Dedifferentiated amniotic fluid mesenchymal stem cell (primary cell): ENCODE data around the gene FAIM2.

Experiments
- DNase-seq: peaks from one replicate; pipeline ENCODE4 v3.0.0-alpha.2; 2016; ENCODE audit errors: extremely low spot score

Gene FAIM2

DNA sequence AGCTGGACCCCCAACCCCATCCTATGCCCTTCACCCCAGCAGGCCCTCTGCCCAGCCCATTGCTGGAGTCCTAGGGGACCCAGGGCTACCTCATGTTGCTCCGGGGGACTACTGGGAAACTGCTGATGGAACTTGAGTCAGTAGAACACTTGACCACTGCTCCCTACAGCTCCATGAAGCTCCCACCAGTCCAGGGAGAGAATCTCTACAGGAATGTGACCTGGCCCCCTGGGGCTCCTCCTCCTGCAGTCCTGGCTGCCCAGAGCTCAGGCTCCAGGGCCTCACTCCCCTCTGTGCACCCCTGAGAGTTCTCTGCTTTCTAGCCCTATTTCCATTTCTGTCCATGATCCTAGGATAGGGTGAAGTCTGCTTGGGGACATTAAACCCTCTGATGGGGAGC lies 36.0 kb upstream of the FAIM2 start:
- no peak for DNase-seq

DNA sequence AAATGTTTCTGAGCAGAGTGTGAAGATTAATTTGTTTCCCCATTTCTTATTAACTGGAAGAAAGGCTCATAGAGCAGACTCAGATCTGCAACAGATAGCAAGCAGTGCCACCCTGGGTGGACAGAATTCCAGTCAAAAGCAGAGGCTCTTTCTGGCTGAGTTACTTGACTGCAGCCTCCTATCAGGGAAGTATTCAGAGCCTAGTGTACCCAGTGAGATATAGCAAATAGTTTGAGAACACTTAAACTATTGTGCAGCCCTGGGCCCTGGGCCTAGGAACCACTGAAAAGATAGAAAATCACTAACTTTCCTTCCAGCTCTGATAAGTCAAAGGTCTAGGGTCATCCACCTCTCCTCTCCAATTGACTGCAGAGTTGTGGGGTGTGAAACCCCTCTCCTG lies 35.6 kb upstream of the FAIM2 start:
- DNase-seq, result no peak

DNA sequence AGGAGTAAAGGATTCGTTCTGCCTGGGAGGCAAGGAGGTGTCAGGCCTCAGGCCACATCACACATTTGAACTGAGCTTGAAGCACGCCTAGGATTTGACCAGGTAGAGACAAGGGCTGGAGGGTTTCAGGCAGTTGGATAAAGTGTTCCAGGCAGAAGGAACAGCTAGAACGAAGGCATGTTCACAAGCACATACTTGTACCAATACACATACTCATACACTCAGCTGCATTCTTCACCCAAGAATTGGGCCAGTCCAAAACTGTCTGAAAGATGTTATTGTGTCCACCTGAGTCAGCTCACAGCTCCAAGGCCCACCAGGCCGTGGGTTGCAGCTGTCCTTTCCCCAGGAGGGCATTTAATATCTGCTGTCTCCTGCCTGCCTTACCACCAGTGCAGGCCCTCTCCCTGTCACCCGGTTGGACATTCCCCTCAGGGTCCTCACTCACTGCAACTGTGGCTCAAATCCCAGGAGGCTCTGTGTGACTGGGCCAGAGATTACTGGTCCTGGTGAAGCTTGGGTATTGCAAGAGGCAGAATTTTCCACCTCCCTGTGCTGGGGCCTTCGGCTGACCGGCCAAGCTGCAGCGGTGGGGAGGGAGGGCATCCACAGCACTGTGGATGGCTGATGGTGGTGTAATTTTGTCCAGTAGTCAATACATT lies 34.1 kb upstream of the FAIM2 start:
- DNase-seq, result no peak

DNA sequence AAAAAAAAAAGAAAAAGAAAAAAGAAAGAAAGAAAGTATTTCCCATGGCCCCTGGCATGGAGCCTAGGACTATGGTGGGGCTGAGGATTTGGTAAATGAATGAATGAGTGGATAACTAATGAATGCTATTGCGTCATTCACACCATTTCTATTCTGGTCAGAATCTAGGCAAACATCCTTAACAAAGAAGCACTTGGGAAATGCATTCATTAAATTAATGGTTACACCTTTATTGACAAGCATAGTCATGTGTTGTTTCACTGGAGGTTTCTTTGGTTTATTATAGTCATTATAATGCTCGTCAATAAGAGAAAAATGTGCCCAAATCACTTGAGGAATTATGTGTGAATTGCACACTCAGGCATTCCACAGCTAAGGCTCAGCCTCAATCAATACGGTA lies 33.2 kb upstream of the FAIM2 start:
- no peak for DNase-seq

DNA sequence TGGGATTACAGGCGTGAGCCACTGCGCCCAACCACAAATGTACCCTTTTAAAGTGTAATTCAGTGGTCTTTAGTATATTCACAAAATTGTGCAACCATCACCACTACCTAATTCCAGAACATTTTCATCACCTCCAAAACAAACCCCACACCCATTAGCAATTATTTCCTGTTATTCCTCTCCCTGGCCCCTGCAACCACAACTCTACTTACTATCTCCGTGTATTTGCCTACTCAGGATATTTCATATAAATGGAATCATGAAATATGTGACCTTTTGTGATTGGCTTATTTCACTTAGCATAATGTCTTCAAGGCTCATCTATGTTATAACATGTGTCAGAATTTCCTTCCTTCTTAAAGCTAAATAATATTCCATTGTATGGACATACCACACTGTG lies 30.8 kb upstream of the FAIM2 start:
- DNase-seq, result no peak

DNA sequence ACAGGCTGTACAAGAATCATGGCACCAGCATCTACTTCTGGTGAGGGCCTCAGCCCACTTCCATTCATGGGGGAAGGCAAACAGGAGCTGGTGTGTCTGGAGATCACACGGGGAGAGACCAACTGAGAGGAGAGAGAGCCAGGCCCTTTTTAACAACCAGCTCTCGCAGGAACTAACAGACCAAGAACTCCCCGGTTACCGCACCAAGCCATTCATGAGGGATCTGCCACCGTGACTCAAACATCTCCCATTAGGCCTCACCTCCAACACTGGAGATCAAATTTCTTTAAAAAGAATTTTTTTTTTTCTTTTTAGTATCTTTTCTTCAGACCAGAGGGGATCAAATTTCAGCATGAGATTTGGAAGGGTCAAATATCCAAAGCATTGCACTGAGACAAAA lies 30.1 kb upstream of the FAIM2 start:
- DNase-seq, result no peak

DNA sequence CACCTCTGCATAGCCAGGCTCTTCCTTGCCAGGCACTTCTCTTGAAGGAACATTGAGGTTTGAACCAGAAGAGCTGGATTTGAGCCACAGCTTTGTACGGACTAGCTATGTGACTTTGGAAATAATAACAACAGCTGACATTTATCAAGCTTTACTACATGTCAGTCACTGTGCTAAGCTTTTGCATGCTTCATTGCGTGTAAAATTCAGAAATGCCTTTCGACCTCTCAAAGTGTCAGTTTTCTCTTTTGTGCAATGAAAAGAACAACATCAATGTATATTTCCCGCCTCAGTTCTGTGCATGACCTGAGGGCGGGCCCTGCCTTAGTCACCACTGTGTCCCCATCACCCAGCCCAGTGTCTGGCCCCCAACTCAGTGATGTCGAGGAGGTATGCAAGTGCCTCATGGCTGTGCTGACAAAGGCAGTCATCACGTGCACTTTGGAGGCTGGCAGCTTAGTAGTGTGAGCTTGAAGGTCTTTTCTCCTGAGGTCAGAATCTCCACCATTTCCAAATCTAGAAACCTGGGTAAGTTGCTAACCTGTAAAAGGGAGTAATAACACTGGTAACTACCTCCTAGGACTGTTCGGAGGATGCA lies 28.9 kb upstream of the FAIM2 start:
- DNase-seq, result no peak

DNA sequence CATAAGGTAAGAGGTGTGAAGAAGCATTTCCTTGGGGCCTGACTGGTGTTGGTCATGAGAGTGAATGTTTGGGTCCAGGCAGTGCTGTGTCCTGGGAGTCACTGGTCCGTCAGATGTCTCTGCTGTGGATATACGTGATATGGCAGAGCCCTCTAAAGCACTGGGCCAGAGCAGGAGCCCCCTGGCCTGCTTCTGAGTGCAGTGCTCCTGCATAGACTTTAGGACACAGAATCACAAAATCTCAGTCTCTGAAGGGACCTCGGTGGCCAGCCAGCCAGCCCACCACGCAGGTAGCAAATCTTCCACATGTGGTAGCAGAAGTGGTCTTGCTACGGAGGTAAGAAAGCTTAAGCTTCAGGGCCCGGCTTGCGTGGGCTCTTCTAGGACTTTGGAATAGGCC lies 28.3 kb upstream of the FAIM2 start:
- no peak for DNase-seq

DNA sequence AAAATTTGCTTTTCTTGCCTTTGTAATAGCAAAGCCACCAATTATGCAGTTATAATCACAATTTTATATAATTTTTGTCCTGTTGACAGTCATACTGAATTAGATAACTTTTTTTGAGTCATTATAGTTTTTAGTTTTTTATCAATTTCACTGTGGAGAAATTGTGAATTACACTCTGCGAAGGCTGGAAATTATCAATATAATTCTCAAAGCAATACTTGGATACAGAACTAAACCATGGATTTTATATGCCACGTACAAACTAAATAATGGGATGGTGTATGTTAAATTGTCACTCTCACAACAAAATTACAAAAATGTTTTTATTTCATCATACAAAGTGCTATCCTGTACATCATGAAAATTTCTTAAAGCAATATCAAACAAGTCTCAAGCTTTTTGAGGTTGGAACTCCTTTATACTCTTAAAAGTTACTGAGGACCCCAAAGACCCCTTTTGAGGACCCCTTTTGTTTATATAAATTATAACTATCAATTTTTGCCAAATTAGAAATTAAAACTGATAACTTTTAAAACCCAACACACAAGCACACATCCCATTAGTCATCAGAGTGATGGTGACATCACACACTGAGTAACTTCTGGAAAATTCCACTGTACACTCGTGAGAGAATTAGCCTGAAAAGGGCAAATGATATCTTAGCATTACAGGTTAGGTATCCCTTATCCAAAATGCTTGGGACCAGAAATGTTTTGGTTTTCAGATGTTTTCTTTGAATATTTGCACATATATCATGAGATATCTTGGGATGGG lies 27.0 kb upstream of the FAIM2 start:
- DNase-seq, result peak; percentile 43

DNA sequence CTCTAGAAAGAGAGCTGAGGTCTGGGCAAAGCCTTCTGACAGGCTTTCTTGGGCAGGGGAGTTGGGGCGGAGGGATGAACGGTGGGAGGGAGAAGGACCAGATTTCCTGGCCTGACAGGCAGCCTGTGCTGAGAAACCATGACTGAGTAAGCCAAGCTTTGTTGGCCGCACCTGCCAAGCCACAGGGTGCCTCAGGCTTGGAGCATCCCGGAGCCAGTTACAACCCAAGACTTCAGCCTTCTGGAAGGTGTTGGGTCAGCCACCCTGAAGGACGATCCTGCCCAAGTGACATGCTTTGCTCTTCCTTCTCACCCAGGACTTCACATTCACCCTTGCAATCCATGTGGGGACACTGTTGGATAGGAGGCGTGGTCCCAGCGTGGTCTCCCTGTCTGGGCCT lies 25.9 kb upstream of the FAIM2 start:
- DNase-seq, result no peak

DNA sequence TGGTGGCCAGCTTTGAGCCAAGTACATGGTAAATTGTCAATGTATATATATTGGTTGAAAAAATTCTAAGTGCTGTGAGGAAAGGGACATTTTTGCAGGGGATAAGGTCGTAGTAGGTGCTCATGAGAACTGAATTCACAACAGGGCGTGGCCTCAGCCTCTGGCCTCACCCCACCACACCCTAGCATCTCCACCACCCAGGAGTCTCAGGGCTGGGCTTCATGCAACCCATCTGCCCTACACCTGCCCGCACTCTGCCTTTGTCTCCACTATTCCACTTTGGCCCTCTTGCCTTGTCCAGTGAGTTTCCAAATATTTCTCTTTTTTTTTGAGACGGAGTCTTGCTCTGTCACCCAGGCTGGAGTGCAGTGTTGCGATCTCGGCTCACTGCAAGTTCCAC lies 24.8 kb upstream of the FAIM2 start:
- DNase-seq, result no peak

DNA sequence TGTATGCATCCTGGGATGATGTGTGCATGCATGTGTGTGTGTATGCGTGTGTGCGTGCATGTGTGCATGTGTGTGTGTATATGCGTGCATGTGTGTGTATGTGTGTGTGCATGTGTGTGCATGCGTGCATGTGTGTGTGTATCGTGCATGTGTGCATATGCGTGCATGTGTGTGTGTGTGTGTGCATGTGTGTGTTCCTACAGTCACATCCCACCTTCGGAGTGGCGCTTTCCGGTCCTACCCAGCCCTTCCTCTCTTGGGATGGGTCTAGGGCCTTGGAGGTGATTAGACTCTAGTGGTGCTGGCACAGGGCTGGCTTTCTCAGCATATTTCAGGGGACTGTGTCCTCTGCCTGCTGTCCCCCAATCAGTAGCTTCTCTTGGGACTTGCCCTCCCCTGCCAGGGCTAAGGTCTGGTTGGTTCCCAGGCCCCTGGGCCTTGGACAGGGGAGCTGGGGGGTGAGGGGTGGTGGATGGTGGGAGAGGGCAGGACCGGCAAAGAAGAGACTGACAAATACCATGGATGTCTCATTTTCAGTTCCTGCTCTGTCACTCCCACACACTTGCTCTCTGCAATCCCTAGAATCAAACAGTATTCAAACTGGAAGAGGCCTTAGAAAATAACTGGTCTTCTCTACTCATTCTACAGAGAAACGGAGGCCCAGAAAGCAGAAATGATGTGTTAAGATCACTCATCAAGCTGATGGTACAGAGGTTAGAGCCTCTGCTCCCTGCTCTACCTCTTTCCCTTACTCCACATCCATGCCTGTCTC lies 21.9 kb upstream of the FAIM2 start:
- DNase-seq, result no peak

DNA sequence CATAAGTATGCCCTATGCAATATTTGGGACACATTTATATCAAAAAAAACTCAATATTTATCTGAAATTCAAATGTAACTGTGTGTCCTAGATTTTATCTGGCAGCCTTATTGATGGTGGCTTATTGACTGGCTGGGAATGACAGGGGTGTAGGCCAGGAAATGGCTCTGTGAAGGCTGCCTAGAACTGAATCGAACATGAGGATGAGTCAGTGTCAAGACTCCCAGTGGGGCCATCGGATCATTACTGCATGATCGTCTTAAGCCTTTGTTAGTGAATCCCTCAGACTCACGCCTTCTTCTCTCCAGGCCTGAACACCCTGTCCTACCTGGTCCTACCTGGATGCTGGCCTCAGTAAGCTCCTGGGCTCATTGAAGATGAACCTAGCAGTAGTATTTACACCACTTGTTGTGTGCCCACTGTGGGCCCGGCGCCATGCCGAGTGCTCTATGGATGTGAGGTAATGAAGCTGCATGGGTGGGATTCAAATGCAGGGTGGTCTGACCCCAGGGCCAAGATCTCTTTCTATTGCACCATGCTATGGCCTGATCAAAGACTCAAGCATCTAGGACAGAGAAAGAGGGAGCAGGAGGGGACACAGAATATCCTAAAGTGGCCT lies 21.0 kb upstream of the FAIM2 start:
- DNase-seq, result no peak

DNA sequence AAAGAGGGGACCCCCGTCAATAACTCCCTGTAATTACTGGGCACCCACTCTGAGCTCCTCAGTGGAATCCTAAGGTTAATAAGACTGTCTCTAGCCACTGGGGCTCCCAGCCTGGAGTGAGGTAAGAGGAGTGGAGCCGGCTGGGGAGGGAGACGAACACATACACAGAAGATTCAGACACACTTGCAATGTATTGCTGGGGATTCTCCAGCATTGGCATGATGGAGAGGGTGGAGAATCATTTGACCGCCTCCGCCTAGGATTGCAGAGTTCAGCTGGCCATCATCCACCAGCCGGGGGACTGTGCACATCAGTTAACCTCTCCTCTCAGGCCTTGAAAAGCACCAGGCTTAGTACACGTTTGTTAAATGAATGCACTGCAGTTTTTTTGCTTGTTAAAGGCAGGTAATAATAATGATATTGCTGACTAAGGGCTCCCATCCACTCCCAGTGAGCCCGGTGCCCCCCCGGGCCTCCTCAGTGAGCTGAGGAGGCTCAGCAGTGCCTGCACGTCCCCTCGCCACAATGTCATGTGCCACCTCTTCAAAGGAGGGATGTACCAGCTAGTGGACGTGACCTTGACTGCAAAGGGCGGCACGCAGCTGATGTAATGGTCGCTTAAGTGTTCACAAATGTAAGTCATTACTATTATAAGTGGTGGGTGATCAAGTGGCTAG lies 20.3 kb upstream of the FAIM2 start:
- no peak for DNase-seq

DNA sequence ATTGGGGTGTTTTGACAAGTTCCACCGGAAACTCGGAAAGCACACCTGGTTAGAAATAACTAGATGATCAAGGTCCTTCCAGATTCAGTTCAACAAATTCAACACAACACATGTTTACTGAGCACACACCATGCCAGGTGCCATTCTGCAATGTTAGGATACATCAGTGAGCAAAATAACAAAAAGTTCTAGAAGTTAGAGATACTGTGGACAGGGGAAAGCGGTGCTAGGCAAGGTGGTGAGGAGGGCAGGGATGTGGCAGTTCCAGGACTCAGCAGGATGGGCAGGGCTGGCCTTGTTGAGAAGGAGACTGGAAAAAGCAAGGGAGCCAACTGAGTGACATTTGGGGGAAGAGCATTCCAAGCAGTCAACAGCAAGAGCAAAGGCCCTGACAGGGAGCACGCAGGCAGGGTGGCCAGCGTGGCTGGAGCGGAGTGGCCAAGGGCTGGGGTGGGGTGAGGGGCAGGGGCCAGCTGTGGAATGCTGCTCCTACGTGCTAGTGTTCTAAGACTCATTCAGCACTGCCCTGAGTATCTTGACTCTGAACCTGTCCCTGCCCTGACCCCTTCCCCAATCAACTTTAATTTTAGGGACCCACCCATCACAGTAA lies 19.4 kb upstream of the FAIM2 start:
- DNase-seq, result no peak

DNA sequence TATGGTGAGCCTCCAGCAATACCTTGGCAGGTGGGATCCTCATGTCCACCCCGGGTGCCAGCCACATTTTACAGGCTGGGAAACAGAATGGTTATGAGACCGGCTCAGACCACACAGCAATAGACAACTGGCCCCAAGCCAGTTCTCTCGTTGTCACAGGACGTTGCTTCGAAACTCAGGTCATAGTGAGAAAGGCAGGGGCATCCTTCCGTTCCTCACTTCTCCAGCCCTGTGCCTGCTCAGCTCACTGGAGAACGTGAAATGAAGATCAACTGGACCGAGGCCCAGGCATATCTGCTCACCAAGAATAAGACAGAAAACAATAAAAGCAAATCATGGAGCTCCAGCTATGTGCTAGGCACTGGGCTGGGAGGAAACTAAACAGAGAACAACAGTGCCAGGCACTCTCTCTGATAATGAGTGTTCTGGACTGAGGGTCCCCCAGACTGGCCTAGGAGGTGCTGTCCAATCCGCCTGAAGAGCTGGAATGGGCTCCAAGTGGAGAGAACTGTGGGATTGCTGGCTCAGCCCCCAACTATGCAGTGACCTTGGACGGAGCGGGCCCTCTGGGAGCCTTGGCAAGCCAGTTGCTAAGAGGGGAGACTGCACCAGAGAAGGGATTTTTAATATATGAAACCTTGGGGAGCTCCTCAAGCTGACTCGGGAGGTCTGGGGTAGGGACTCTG lies 18.8 kb upstream of the FAIM2 start:
- no peak for DNase-seq

DNA sequence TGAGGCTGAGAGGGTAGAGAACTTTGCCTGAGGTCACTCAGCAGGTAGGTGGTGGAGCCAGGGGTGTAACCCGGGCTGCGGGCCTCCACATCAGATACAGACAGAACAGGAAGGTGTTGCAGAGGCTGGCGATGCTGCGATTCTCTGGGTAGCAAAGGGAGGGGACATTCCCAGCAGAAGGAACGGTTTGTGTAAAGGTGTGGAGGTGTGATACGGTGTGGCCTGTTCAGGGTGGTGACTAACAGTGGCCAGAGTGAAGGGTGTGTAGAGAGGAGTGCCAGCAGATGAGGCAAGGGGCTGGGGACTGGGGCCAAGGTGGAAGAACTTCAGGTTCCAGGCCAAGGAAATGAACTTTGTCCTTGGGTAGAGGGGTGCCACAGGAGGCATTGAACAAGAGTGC lies 18.2 kb upstream of the FAIM2 start:
- no peak for DNase-seq

DNA sequence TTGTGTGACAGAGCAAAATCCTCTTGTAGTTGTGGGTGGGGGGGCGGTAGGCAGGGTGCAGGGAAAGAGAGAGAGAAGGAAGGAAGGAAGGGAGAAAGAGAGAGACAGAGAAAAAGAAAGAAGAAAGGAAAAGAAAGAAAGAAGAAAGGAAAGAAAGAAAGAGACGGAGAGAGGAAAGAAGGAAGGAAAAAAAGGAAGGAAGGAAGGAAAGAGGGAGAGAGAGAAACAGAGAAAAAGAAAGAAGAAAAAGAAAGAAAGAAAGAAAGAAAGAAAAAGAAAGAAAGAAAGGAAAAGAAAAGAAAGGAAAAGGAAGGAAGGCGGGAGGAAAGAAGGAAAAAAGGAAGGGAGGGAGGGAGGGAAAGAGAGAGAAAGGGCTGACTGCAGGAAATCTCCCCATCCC lies 17.6 kb upstream of the FAIM2 start:
- no peak for DNase-seq

DNA sequence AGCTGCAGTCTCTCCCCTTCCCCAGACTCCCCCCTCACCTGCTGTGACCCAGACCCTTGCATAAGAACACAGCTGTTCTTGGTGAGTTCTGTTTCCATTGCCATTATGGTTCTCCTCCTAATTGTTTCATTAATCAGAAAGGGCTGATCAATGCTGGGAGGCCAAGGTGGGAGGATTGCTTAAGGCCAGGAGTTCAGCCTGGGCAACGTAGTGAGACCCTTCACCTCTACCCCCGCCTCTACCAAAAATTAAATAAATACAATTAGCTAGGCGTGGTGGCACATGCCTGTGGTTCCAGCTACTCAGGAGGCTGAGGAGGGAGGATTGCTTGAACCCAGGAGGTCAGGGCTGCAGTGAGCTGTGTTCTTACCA lies 17.2 kb upstream of the FAIM2 start:
- no peak for DNase-seq

DNA sequence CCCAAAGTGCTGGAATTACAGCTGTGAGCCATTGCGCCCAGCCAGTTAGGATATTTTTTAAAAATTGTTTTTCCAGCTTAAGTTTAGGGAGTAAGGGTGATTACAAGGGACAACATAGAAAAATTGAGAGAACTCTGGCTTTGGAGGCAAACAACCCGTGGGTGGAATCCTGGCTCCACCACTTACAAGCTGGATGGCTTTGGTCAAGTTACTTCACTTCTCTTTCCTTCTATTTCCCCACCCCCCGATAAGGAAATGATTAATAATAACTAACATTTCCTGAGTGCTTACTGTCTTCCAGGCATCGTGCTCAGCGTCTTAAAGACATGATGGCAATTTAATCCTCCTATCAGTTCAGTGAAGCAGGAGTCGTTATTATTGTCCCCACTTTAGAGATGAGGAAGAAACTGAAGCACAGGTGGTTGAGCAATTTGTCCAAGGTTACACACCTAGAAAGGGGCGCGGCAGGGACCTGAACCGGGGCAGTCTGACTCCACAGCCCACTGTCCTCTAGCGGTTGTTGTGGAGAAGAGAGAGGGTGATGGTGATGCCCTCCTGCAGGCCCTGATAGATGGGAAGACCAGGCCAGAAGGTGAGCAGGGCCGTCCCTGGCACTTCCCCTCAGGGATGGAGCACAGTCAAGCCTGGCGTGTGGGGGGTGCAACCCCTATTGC lies 16.7 kb upstream of the FAIM2 start:
- no peak for DNase-seq
